ENCODE results near the gene C1orf21. TPM values are rescaled to one million over a fixed set of nuclear protein-coding genes. Genes with fewer than 3 reads are reported as not detected.

The C1orf21 gene
- polyA plus RNA-seq, 1 of the 3 experiments (the other 2 are of a cell fraction) = 4.8 TPM

GRCh38 chr1:184395370-184395769, 8.5 kb downstream of the C1orf21 start (continued):
- no peak for TF ChIP-seq EZH2phosphoT487 (IDR thresholded peaks at IDR 0.05; ENCODE audit: borderline replicate concordance, low read depth)
- no peak for TF ChIP-seq JUND (IDR thresholded peaks at IDR 0.05)
- TF ChIP-seq FOSL2 (IDR thresholded peaks at IDR 0.05; ENCODE audit: borderline replicate concordance, low read depth) = no peak
- peak; percentile 60; the same call in 1 of the 2 replicates for TF ChIP-seq MXI1 (IDR thresholded peaks at IDR 0.05; ENCODE audit: low read depth, low read length)
- TF ChIP-seq TAF1 (IDR thresholded peaks at IDR 0.05; ENCODE audit: borderline replicate concordance, low read depth, low read length) = no peak
- no peak for TF ChIP-seq ELF1 (IDR thresholded peaks at IDR 0.05)

GRCh38 chr1:184395937-184396480, 9.2 kb downstream of the C1orf21 start:
- CTCF ChIA-PET = interaction anchor here (1.0 to 1.2 kb wide), 2 partner anchors 268 to 320 kb away, joined by 3 read pairs; no protein-coding TSS in a partner anchor
- H4K20me1 ChIP-seq (ENCODE audit: insufficient read depth) = no peaks in the 10 kb centered on the region
- no peaks in the 10 kb centered on the region for H3K9me3 ChIP-seq
- H3K79me2 ChIP-seq (ENCODE audit: insufficient read depth) = peaks cover 70% of the 10 kb centered on the region
- no peaks in the 10 kb centered on the region for H3K9me2 ChIP-seq
- H3K27me3 ChIP-seq (ENCODE audit: insufficient read depth) = no peaks in the 10 kb centered on the region
- H3K27ac ChIP-seq (ENCODE audit: low read depth in 2 of 2, low read length in 1 of 2) = peak overlapping the region in 1 of 2 experiments; percentile 44; a peak in 1 of 4 replicates
- no peak overlapping the region; a peak in 1 of 4 replicates for H3K4me3 ChIP-seq (ENCODE audit: low read depth in 2 of 2, low read length in 1 of 2)
- DNase-seq = no peak
- no peaks in the 10 kb centered on the region for H3F3A ChIP-seq (replicated peaks; ENCODE audit: insufficient read depth)
- no peak overlapping the region for H2AFZ ChIP-seq (ENCODE audit: low read depth)
- no peak overlapping the region for H3K4me2 ChIP-seq
- 83% methylated on average over 2 of the region's 2 CpGs for WGBS (ENCODE audit: low lambda C conversion rate)
- peaks cover 0 to 14% of the 10 kb centered on the region in 2 experiments; a peak in 2 of 4 replicates for H3K4me1 ChIP-seq (ENCODE audit: control insufficient read depth in 1 of 2, insufficient read depth in 2 of 2, low read depth in 1 of 2, low read length in 1 of 2)
- no peak for TF ChIP-seq TAF1 (IDR thresholded peaks at IDR 0.05; ENCODE audit: borderline replicate concordance, low read depth, low read length)
- no peak for TF ChIP-seq USF2 (IDR thresholded peaks at IDR 0.05; ENCODE audit: borderline replicate concordance, low read depth, low read length)
- no peak for TF ChIP-seq CHD2 (IDR thresholded peaks at IDR 0.05; ENCODE audit: low read length, partially characterized antibody)
- TF ChIP-seq EP300 (IDR thresholded peaks at IDR 0.05; ENCODE audit: borderline replicate concordance in 1 of 2, low read depth in 1 of 2, low read length in 1 of 2) = no peak
- no peak for TF ChIP-seq POLR2AphosphoS5 (IDR thresholded peaks at IDR 0.05; ENCODE audit: low read depth, low read length)
- TF ChIP-seq USF1 (IDR thresholded peaks at IDR 0.05; ENCODE audit: borderline replicate concordance, low read depth) = no peak
- POLR2A ChIA-PET = interaction anchor here (1.0 kb wide), 1 partner anchor 9 kb away, joined by 3 read pairs; the partner anchor contains the start of gene C1orf21
- no peak overlapping the region for H3K9ac ChIP-seq
- no peaks in the 10 kb centered on the region for H3K36me3 ChIP-seq (replicated peaks in 1 of 2; ENCODE audit: control insufficient read depth in 1 of 2, insufficient read depth in 2 of 2, low read length in 1 of 2)

- Histone ChIP-seq H3K4me2 (no peak overlapping the region), H4K20me1 (ENCODE audit: insufficient read depth) (no peaks in the 10 kb centered on the region), H3F3A (replicated peaks; ENCODE audit: insufficient read depth) (no peaks in the 10 kb centered on the region), H2AFZ (ENCODE audit: low read depth) (no peak overlapping the region), H3K36me3 (replicated peaks in 1 of 2; ENCODE audit: control insufficient read depth in 1 of 2, insufficient read depth in 2 of 2, low read length in 1 of 2) (no peaks in the 10 kb centered on the region), H3K79me2 (ENCODE audit: insufficient read depth) (peaks cover 68% of the 10 kb centered on the region), H3K9me2 (no peaks in the 10 kb centered on the region), H3K9me3 (no peaks in the 10 kb centered on the region), H3K4me1 (ENCODE audit: control insufficient read depth in 1 of 2, insufficient read depth in 2 of 2, low read depth in 1 of 2, low read length in 1 of 2) (peaks cover 0 to 8% of the 10 kb centered on the region in 2 experiments; a peak in 2 of 4 replicates), H3K27me3 (ENCODE audit: insufficient read depth) (no peaks in the 10 kb centered on the region), H3K4me3 (ENCODE audit: low read depth in 2 of 2, low read length in 1 of 2) (no peak overlapping the region), H3K27ac (ENCODE audit: low read depth in 2 of 2, low read length in 1 of 2) (no peak overlapping the region), H3K9ac (no peak overlapping the region)
- CTCF ChIA-PET = interaction anchor here (1.5 to 2.1 kb wide), 3 partner anchors 10 to 265 kb away, joined by 3 to 7 read pairs (median 3); no protein-coding TSS in a partner anchor
- DNase-seq = no peak
- no peak for TF ChIP-seq FOSL2 (IDR thresholded peaks at IDR 0.05; ENCODE audit: borderline replicate concordance, low read depth)
- TF ChIP-seq ZBTB33 (IDR thresholded peaks at IDR 0.05; ENCODE audit: borderline replicate concordance, low read depth) = no peak
- no peak for TF ChIP-seq SIN3A (IDR thresholded peaks at IDR 0.05; ENCODE audit: borderline replicate concordance, low read depth, low read length)
- TF ChIP-seq NRF1 (IDR thresholded peaks at IDR 0.05; ENCODE audit: low read depth, low read length) = no peak
- WGBS (ENCODE audit: low lambda C conversion rate) = 73% methylated on average over 5 of the region's 5 CpGs
- POLR2A ChIA-PET = interaction anchor here (2.3 kb wide), 1 partner anchor 13 kb away, joined by 8 read pairs; the partner anchor contains the start of gene C1orf21
Measured at GRCh38 chr1:184399192-184399847, 12.5 kb downstream of the C1orf21 start.

Measured in SK-N-SH (cell line).